ENCODE data around the gene ADAMTSL2.

ADAMTSL2 gene

GRCh38 chr9:133518706-133519449 is 15.6 kb upstream of the ADAMTSL2 start:
- no peak for DNase-seq

GRCh38 chr9:133519693-133520092 is 14.8 kb upstream of the ADAMTSL2 start:
- no peak for DNase-seq

- no peak for DNase-seq
These were observed 14.2 kb upstream of the ADAMTSL2 start for GRCh38 chr9:133520121-133520835.

DNA sequence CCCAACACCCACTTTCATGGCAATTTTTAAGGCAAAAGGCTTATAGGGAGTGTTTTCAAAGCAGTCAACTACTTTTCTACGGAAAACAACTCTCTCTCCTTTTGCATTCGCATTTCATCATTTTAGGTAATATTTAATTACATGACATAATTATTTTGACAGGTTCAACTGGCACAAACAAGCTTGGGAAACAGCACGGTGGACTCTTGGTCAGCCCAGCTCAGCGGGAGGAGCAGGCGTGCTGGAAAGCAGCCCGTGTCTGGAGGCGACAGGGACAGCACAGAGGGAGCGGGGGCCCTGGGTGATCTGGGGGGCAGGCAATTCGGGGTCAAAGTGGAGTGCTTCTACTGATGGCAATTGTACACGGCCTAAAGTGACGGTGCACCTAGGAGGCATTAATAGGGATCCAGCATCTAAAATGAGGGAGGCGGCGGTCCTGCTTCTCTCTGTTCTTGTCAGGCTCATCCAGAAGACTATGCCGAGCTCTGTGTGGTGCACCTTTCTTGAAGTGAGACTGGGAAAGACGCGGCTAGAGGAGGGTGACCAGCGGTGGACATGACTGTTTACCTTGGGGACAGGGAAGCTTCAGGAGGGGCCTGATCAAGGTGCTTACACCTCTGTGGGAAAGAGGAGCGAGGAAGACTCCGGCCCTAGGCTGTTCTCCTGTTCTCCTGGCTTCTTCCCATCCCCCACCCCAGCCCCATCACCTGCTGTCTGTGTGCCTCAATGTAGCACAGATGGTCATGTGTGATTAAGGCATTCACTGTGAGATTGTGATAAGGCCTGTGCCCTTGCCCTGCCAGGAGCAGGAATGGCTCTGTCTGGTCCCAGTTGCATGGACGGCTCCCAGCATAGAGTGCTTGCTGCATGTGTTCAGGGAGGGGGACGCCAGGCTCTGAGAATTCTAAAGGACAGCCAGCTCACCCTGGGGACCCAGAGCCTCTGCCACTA is 13.1 kb upstream of the ADAMTSL2 start:
- no peak for DNase-seq

- no peak for DNase-seq
These were observed 12.2 kb upstream of the ADAMTSL2 start for GRCh38 chr9:133522073-133522910.

DNA sequence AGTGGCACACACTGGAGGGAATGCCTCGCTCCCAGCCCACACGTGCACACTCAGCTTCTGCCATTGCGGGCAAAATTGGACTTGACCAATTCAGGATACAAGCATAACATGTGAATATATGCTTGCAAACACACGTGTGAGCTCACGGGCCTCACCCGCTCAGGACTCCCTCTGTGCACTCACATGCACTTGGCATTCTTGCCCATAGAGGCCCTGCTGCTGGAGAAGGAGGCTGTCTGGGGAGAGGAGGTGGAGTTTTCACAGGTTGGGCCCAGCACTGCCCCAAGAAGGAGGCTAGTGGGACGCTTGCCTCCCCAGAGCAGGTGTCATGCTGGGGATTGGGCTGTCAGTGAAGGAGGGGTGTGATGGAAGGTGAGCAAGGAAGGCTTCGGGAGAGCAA is 11.4 kb upstream of the ADAMTSL2 start:
- no peak for DNase-seq

DNA sequence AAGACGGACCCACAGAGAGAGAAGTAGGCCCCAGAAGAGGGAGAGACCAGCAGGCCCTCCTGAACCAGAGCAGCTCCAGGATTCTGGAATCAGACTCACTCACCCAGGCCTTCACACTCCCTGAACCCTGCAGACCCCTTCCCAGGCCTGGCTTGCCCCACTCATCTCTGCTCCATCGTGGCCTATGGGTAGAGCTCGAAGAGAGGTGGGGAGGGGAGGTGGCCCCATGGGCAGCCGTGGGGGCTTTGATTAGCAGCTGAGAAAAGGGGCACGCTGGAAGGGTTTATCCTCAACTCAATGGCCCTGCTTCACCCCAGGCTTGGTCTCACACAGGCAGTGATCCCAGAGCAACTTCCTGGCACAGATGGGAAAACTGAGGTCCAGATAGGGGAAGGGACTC is 10.4 kb upstream of the ADAMTSL2 start:
- no peak for DNase-seq

DNA sequence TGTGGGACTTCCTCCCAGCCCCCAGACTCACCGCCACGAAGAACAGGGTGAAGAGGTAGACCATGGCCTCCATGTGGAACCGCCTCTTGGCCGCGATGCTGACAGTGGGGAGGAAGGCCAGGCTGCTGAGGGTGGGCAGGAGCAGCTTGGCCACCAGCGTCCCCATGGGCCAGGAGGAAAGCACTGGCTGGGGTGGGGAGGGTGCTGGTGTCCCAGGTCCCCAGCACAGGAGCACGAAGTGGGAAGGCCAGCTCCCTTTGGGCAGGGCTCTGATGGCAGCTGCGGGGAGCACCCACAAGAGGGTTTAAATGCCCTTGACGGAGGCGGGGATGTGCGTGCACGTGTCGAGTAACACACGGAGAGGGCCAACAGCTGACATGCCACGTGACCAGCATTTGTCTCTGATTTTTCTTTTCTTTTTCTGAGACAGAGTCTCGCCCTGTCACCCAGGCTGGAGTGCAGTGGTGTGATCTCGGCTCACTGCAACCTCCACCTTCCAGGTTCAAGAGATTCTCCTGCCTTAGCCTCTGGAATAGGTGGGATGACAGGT is 9.8 kb upstream of the ADAMTSL2 start, which contains the start of gene MYMK:
MYMK (minus strand) TSS at position 281 of the 550 bp plus-strand sequence; CDS start at position 166, 115 bp downstream.
- DNase-seq, result no peak

- no peak for DNase-seq
These were observed 8.8 kb upstream of the ADAMTSL2 start for GRCh38 chr9:133525677-133526076.

- peak in 1 of 4 experiments; percentile 16 for DNase-seq
These were observed 7.7 kb upstream of the ADAMTSL2 start for GRCh38 chr9:133526721-133527321.

DNA sequence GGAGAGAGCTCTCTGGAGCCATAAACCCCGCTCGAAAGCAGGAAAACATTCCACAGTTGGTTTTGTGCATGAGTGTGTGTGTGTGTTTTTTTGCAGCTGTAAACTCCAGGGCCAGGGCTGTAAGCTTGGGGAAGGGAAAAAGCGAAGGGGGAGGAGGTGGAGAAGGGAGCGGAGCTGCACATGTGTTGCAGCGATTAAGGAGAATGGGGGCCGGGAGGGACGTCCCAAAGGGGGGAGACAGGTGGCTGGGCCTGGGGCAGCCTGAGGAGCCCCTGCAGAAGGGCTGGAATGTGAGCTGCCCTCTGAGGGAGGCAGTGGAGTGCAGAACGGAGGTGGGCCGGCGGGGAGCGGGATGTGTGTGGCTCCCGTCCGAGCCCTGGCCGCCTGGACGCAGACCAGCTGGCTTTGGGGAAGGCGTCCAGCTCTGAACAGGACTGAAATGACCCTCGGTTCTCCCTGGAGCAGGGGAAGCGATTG is 7.0 kb upstream of the ADAMTSL2 start:
- no peak for DNase-seq

DNA sequence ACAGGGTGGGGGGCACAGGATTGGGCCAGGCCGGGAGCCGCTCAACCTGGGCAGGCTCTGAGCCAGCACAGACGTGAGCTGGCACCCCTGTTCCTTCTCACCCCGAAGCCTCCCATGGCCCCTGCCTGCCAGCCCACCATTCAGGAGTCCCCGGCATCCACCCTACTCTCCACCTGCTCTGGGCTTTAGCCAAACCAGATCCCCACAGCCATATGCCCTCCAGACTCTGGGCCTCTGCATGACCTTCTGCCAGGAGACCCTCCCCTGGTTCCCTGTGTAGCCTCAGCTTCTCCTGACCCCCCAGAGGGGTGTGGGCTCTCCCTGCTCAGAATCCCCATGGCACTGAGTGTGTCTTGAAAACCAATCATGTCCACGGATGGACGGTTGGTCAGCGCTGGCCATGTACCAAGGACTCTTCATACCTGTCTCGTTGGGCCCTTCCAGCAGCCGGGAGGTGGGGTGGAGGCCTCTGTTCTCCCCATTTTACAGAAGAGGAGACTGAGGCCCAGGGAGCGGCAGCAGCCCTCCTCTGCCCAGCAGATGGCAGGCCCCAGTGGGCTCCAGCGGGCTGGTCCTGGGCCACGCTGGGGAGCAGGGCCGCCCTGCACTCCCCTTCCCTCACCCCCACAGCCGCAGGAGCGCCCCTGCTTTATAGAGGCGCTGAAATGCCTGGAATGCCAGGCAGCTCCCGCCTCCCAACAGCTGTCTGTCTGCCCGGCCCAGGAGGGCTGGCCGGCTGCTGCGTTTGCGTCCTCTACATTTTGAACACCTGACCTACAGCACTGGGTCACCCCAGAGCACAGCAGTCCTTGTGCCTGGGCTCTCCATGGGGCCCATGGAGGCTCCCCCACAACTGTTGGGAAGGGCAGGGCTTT is 6.3 kb upstream of the ADAMTSL2 start:
- DNase-seq, result no peak

GRCh38 chr9:133528876-133529241 is 5.6 kb upstream of the ADAMTSL2 start:
- no peak for DNase-seq

- no peak for DNase-seq
These were observed 5.0 kb upstream of the ADAMTSL2 start for GRCh38 chr9:133529457-133529856.

DNA sequence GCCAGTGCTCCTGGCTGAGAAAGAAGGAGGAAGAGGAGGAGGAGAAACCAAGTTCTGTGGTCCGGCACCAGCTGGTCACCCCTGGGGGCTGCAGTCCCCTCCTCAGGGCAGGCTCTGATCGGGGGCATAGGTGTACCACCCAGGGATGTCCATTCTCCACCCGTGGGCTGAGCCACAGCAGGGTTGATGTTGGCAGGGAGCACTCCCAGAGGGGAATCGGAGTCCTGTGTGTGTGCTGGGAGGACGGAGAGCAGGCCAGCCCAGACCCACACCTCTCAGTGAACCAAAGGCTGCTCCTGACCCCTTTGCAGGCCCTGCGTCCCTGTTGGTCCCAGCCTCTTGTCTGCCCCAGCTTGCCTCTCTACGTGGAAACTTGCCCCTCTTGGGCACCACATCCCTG is 4.6 kb upstream of the ADAMTSL2 start:
- no peak for DNase-seq

DNA sequence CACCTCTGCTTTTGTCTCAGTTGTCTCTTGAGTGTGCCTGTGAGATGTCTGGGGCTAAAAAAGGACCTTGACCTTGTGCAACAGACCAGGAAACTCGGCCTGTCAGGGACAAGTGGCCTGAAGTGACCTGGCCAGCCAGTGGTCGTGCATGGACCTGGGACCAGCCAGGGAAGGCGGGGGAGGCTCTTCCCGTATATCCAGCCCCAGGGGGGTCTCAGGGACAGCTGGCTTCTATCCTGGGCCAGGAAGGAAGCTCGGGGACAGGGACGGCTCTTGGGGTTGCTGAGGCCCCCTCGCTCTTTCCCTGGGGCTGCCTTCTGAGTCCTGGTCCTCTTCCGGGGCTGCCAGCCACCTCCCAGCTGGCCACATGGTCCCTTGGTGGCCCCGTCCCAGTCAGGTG is 3.2 kb upstream of the ADAMTSL2 start:
- no peak for DNase-seq

GRCh38 chr9:133532937-133533668 is 1.4 kb upstream of the ADAMTSL2 start:
- peak in 3 of 4 experiments; percentile 44 to 70 (median 54) for DNase-seq

DNA sequence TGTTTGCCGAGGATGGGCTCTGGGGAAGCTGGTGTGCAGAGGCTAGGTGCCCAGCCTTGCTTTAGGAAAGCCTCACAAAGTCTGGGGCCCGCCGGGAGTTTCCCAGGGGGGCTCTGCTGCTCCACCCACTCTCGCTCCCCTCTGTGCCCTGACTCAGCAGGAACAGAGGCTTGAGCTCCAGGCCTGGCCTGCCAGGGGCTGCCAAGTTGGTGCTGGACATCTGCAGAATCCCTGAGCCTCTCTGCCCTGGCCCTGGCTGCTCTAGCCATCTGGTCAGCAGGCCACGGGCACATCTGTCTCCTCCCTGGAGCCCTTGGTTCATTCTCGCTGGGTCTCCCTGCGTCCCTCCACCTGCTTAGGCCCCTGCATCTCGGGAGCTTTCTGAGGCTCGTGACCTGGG is 647 bp upstream of the ADAMTSL2 start:
- no peak for DNase-seq

- DNase-seq, result no peak
These were observed 888 bp downstream of the ADAMTSL2 start for GRCh38 chr9:133535306-133535877.

Measured in activated naive CD4-positive, alpha-beta T cell (primary cell).